ENCODE measurements around the gene ADGRG6.
"Not testable (repeated sequence)": the region's sequence is repeated elsewhere in the genome, so short reads cannot be mapped to it uniquely, and the experiment has no call there.

Gene ADGRG6

DNA sequence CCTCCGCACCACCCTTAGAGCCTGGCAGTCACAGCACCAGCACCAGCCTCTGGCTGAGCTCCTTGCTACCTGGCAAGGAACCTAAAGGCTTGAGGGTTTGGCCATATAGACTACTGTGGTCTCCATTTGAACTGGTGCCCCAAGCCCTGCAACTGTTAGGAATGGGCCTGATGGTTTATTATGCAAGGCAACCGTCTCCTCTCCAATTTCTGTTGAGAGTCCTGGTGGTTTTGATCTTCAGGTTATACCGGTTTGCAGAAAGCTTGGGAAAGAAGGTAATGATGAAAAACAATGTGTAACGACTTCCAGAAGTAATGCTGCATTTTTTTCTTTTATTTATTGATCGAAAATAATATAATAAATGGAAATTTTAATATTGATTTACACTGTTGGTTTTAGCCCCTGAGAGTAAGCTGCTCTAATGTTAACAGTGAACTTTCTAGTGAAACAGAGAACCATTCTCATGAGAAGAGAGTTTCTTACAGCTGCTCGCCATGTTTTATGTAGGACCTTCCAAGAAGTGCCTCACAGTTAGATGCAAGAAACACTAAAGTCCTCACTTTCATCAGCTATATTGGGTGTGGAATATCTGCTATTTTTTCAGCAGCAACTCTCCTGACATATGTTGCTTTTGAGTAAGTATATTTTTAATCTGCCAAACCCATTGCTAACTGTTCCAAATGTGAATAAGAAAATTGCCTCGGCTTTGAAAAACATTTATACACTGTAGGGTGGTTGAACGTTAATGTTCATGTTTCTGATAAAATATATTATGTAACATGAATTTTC lies 112.8 kb downstream of the ADGRG6 start:
- no peak for DNase-seq

DNA sequence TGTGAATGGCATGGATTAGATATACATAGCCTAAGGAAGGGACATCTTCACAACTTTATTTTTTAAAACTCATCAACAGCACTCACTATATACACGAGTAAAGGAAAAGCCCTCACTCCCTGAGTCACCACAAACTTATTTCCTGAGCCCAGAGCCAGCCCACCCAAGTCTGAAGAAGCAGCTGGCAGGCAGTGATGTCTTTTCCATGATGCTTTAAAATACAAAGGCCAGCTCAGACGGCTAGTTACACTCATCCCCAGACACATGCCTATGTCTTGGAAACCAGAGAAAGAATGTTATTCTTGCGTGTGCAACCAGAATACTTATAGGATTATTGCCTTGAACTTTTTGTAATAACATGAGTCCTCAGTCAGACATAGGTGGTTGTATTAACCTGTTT lies 114.4 kb downstream of the ADGRG6 start:
- DNase-seq, result no peak

DNA sequence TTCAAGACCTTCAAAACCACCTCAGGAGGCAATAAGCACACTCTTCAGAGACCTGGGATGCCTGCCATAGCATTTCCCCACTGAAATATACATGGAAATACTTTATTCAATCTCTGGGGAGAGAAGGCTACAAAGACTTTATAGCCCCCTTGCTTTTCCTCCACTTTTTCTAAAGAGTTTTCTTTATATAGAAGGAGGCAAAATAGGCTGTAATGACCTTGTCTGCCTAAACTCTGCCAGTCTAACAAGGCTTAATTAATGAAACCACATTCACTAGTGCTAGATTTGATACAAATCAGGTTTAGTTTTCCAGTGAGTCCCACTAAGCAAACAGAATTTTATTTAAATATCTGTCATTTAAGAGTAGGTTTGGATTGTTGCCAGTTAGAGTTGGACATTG lies 114.9 kb downstream of the ADGRG6 start:
- DNase-seq, result no peak

DNA sequence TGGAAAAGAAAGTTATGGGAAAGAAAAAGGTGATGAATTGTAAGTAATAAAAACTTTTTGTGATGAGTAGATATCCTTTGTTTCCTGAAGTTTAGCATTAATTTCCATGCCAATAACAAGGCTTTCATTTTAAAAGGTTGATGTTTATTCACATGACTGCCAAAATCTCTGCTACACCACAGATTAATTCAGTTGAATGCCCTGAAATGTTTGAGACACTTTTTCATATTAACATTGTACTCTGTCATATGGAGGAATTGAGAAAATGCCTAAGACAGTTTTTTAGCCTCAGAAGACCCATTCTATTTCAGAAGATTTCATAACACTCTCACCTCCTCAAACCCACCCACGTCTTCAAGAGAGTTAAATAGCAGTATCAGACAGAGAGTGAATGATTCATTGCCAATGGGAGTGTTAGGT lies 115.5 kb downstream of the ADGRG6 start:
- no peak for DNase-seq

DNA sequence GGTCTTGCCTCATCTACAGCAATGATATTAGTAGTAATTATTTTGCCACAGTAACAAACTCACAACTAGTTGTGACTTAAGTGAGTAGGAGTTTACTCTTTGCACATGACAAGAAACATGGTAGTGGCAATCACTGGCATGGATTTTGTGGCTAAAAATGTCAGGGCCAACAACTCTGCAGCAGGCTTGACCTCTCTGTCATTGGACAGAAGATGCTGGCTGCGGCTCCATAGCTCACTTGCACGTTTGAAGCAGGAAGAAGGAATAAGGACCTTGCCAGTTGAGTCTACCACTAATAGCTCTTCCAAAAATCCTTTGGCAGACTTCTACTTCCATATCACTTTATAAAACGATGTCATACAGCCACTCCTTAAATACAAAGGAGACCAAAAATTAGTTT lies 117.3 kb downstream of the ADGRG6 start:
- DNase-seq, result no peak

DNA sequence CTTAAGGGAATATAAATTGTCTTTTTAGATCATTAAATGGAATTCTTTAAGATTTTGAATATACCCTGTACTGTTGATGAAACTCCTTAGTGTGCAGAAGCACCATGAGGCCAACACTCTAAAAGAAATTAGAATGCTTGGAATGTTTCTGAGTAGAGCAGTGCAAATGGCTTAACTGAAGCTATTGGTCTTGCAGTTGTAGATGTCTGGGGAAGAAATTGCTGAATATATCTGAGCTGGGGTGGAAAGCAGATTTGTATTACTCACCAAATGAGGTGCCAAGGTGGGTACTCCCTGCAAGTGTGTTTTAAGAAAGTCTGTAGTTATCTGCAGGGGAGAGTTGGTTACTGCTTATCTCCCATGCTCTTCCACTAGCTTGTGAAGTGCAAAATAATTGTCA lies 119.0 kb downstream of the ADGRG6 start:
- no peak for DNase-seq

DNA sequence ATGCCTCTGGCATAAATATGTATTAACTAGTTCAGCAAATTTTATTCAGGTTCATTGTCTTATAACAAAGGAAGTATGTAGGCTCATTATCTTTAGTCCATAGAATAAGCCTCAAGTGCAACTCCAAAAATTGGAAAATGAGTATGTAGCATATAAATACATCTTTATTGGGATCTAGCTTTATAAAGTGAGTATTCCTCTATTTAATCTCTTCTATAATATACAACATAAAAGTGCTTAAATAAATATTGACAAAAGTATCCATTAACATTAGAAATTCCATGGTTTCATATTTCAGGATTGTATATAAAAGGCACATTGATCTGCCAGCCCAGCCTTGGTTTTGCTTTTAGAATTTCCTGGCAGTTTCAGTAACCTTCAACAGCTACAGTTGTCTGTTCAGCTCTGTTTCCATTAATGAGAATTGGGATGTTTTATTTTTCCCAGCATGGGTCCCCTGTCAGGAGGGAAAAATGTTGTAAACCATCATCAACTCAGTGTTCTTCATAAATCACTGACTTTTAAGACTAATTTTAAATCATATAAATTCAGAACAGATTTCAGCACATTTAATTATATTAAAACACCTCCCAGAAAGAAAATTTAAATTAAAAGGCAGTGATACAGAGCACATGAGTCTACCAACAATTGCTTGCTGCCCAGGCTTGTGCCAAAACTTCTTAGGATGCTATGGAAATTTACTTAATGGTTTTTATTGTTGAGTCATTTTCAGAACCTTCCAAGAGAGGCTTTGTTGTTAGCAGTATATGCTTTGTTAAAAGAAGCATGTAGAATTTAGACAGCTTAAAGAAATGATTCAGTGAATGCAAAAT lies 119.7 kb downstream of the ADGRG6 start:
- no peak for DNase-seq

DNA sequence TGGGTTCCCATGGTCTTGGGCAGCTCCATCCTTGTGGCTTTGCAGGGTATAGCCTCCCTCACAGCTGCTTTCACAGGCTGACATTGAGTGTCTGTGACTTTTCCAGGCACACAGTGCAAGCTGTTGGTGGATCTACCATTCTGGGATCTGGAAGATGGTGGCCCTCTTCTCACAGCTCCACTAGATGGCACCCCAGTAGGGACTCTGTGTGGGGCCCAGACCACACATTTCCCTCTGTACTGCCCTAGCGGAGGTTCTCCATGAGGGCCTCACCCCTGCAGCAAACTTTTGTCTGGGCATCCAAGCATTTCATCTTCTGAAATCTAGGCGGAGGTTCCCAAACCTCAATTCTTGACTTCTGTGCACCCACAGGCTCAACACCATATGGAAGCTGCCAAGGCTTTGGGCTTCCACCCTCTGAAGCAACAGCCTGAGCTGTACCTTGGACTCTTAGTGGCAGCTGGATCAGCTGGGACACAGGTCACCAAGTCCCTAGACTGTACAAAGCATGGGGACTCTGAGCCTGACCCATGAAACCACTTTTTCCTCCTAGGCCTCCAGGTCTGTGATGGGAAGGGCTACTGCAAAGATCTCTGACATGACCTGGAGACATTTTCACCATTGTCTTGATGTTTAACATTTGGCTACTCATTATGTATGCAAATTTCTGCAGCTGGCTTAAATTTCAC lies 124.8 kb downstream of the ADGRG6 start:
- DNase-seq, result not testable (repeated sequence)

DNA sequence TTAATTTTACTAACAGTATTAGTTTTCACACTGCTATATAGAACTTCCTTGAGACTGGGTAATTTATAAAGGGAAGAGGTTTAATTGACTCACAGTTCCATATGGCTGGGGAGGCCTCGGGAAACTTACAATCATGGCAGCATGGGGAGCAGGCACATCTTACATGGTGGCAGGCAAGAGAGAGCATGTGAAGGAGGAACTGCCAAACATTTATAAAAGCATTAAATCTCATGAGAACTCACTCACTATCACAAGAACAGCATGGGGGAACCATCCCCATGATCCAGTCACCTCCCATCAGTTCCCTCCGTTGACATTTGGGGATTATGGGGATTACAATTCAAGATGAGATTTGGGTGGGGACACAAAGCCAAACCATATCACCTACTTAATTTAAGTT lies 126.7 kb downstream of the ADGRG6 start:
- not testable (repeated sequence) for DNase-seq

DNA sequence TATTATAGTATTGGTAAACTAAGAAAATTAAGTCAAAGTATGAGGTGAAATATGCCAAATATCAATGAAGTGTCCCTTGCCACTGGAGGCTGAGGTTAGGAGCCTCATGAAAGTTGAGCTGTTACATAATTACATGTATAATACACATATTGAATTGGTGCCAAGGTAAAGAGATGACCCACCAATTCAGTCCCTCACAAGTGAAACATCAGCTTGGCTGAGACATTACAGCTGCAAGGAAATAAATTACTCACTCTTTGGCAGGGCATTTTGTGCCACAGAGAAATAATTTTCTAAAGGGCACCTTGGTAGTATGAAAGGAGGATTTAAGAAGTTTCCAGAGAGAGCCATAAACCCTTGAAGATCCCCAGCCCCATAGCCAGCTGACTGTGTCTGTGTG lies 127.4 kb downstream of the ADGRG6 start:
- no peak for DNase-seq

DNA sequence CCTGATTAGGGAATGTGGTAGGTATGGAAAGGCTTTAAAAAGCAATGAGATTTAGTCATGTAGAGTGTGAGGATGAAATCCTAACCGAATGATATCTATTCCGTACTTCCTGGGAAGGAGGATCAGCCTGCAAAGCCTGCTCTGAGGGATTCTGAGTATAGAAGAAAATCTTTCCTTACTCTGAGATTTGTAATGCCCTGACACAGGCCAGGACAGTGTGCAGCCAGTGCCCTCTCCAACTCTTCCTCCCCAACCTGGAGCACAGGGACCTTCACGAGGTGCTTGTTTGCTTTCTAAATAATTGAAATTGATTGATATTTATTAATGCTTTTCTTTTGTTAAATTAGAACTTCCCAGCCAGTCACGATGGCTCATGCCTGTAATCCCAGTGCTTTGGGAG lies 131.6 kb downstream of the ADGRG6 start:
- no peak for DNase-seq

DNA sequence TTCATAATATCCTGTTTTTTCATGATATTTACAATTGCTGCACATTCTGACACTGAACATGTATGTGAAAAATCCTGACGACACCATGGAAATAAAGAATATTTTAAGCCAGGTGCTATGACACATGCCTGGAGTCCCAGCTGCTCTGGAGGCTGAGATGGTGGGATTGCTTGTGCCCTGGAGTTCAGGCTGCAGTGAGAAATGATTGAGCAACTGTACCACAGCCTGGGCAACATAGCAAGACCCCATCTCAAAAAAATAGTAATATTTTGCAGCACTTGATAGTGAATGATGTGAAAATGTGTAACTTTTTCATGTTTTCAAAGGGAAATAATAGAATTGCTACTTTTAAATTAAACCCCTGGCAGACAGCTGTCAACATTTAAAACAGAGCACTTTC lies 137.1 kb downstream of the ADGRG6 start:
- no peak for DNase-seq

DNA sequence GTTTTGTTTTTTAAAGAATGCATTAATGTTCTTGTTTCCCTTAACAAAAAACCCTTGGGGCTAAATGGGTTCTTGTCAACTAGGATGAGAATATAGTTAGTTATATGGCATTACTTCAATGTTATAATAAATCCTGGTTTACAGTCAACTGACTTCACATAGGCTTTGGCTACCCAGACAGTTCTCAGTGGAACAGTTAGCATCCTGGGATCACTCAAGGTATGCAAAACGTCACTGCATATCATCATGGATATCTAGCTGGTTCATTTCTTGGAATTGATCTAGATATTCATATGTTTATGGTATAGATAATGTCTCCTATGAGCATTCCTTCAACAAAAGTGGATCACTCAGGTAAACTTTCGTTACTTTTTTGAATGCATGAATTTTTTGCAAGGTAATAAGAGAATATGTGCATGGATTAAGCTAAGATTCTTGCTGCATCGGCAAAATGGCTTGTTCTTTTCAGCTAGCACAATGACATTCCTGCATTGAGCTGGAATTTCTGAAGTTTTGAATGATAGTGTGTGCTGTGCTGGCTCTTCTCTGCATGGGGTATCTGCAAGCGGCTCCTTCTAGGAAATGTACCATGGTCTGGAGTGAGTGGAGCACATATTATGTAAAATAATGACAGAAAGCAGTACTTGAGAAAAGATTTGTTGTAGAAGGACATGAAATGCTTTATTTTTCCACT lies 138.9 kb downstream of the ADGRG6 start:
- DNase-seq, result no peak

DNA sequence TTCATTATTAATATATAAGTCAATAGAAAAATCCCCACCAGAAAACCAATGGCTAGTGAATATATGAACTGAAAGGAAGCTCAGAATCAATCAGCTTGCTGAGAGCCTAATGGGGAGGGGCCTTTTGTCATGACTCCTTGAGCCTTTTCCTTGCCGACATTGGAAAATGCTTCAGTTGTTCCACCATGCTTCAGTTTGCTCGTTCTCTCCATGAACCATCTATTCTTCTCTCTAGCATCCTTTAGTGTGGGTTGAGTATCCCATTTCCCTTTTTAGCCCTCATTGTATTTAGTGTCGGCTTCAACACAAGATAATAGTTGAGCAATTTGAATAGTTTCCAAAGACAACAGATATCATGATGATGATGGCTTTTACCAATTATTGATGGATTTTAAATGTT lies 139.9 kb downstream of the ADGRG6 start:
- no peak for DNase-seq

DNA sequence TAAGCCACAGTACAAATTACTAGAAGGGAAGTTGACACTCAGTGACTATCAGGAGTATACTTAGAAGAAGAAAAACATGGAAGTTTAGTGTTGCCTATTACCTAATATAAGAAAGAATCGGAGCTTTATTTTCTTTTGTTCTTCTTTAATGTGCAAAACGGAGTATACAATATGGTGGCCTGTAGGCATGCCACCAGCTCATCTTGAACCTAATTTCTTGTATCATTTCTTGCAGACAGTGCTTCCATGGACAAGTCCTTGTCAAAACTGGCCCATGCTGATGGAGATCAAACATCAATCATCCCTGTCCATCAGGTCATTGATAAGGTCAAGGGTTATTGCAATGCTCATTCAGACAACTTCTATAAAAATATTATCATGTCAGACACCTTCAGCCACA lies 141.3 kb downstream of the ADGRG6 start:
- no peak for DNase-seq

DNA sequence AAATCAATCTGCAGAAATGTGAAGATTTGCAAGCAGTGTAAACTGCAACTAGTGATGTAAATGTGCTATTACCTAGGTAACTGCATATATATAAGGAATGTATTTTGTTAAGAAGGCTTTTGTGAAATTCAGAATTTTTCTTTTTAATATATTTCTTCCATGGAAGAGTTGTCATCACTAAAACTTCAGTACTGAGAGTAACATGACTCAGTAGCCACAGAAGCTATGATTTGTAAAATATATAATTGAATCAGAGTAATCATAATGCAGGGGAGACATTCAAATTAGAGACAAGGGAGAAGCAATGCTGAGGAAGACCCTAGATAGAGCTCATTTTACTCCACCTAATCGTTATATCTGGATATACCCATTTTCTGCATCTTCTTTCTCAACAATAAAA lies 141.7 kb downstream of the ADGRG6 start:
- no peak for DNase-seq

DNA sequence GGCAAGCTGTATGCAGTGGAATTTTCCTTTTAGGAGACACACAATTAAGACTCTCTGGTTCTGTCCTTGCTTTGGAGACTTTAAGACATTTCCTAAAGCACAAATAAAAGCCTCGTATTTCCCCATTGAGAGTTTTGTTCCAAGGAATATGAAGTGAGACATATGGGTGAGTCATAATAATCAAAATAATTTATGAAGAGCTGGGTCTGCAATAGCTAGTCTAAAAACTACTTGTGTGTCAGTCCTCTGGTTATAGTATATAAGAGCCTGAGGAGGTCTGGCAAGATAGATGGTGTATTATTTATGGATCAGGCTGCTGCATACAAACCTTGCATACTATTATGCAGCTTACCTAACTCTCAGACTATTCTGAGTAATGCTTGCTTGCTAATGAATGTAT lies 142.6 kb downstream of the ADGRG6 start:
- no peak for DNase-seq

DNA sequence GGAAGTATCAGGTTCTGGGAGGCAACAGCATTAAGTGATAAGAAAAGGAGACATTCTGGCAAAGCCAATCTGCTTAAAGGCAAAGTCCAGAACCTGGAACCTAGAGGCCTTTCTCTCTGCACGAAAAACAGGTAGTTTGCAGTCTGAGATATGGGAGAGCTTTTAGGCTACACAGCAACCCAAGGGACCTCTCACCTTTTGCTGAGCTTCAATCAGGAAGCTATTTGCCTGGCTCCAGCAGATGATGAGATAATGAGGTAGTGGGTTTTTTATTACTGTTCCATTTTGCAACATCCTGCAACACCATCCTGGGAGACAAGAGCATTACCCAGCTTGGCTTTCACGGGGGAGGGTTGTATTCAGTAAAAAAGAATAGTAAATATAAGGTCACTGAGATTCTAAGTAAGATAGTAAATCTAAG lies 143.1 kb downstream of the ADGRG6 start:
- no peak for DNase-seq

DNA sequence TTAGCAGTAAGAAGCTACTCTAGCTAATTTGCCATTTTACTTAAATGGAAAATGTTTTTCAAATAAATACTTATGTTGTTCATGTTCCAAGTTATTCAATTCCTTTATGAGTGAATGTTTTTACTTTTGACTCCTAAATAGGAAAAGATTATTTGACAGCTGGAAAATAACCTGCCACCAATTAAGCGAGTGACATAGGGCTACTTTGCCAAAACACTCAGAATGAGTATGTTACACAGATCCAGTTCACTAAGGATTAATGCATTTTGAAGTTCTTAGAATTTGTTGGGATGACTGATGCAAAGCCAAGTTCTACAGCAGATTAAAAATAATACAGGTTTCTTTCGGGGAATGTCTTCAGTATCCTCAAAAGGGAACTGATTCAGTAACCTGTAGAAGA lies 144.4 kb downstream of the ADGRG6 start:
- DNase-seq, result no peak

DNA sequence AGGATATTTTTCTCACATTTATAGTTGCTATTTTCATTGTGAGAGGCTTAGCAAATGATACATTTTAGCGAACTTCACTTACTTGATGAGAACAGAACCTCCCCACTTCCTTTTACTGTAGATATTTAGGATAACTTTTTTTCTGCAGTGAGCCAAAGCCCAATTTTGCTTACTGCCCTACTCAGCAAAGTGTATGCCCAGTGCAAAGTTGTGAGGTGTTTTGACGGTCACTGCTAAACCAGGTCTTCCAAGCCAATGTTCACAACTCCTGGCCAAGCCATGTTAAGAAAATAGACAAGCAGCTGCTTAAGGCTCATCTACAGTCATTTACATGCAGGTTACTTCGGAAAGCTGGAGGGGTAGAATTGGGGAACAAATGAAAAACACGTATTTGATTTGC lies 144.8 kb downstream of the ADGRG6 start:
- DNase-seq, result no peak

DNA sequence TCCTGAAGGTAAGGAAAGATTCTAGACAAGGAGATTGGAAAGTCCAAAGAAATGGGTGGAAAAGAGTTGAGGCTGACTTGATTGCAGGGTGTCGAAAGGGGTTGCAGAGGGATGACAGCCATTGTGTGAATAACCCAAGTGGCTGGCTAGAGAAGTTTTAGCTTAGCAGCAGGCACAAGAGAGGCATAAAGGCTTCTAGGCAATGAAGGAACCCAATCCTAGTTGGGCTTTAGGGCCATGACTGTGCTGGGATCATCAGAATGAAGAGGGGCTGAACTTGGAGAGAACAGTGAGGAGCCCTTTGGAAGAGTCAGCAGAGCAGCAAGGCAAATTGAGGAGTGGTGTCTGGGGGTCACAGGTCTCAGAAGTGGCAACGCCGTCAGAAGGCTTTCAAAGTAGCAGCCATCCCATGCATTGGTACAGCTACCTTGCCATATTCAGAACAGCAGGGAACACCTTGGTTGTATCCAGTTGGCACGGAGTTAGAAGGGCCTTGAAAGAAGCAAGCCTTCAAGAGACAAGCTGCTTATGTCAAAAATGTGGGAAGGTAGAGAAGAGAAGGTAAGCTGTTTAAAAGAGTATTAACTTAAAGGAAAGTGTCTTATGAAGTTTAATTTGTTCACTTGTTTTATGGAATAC lies 146.4 kb downstream of the ADGRG6 start:
- DNase-seq, result no peak

DNA sequence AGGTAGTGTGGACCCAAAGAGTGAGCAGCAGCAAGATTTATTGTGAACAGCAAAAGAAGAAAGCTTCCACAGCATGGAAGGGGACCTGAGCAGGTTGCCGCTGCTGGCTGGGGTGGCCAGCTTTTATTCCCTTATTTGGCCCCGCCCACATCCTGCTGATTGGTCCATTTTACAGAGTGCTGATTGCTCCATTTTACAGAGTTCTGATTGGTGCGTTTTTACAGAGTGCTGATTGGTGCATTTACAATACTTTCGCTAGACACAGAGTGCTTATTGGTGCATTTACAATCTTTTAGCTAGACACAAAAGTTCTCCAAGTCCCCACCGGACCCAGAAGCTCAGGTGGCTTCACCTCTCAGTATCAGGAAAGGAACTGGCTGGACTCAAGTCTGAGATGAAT lies 149.0 kb downstream of the ADGRG6 start:
- not testable (repeated sequence) for DNase-seq

DNA sequence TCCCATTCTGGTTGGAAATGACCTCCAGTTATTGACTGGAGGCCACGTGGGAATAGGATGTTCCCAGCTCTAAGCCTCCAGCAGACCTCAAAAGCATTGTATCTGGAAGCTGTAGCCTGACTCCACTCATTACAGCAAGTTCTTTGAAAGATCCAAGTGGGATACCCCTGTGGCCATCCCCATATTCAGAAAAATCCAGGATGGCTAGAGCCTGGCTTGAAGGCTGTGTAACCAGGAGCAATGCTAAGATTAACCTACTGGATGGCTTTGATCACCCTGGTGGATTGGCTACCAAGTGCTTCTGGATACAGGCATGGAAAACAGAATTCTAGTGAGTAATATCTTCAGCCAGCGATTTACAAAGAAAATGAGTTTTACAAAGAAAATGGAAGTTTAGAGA lies 151.2 kb downstream of the ADGRG6 start:
- DNase-seq, result no peak
